SU-DHL-6 (cell line): Measurements from ENCODE around the gene ACSL3.

Experiments used
- EZH2phosphoT487 ChIP-seq: fragments of 200-600 bp; sonication (generic), shearing (Covaris generic); conservative IDR thresholded peaks from 2 replicates; pipeline ENCODE4 v1.6.1; 2018; ENCODE audit warnings: mild to moderate bottlenecking, antibody characterized with exemption, low read length, moderate library complexity, mixed read lengths
- TF ChIP-seq, protein P1 (sequence below): fragments of 200-600 bp; sonication (generic); IDR thresholded peaks from one replicate; pipeline ENCODE4 v1.5.1; 2017; ENCODE audit warnings: antibody characterized with exemption, mild to moderate bottlenecking, low read length, moderate library complexity; ENCODE audit not compliant: insufficient read depth, poor library complexity, severe bottlenecking

DNA sequence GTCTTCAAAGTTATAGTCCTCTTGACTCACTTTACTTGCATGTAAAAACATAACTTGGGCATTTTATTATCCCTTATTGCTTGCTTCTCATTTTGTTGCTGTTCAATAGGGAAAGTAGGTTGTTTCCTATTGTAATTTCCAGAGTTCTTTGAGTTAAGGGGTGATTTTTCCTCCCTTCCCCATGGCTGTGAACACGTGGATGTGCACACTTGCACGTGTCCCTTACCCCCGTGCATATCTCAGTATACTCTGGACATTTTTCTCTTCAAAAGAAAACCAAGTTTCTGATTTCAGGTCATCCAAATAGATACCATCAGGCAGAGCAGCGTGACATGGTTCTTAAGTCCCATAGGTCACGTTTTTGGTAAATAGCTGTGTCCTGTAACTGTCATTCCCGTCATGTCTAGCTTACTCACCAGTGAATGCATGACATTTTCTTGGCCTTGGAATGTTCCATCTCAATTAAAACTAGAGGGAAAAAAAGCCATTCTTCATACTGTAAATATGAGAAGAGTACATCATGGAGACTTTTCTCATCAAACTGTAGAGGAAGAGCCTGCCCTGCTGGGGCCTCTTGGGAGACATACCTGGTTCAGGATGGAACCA, 107.8 kb downstream of the ACSL3 start:
- TF ChIP-seq, protein P1, sequence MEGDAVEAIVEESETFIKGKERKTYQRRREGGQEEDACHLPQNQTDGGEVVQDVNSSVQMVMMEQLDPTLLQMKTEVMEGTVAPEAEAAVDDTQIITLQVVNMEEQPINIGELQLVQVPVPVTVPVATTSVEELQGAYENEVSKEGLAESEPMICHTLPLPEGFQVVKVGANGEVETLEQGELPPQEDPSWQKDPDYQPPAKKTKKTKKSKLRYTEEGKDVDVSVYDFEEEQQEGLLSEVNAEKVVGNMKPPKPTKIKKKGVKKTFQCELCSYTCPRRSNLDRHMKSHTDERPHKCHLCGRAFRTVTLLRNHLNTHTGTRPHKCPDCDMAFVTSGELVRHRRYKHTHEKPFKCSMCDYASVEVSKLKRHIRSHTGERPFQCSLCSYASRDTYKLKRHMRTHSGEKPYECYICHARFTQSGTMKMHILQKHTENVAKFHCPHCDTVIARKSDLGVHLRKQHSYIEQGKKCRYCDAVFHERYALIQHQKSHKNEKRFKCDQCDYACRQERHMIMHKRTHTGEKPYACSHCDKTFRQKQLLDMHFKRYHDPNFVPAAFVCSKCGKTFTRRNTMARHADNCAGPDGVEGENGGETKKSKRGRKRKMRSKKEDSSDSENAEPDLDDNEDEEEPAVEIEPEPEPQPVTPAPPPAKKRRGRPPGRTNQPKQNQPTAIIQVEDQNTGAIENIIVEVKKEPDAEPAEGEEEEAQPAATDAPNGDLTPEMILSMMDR = no peak
- no peak for TF ChIP-seq EZH2phosphoT487
